DMS53 (cell line): ENCODE data around the gene CTNNBIP1.

ENCODE experiments used
- DNase-seq: peaks from one replicate; lab custom pipeline; 2025; lab: John Stamatoyannopoulos, UW

The CTNNBIP1 gene

GRCh38 chr1:9904596-9904995, 5.5 kb downstream of the CTNNBIP1 start:
- DNase-seq: no peak

- DNase-seq: no peak
These were observed 6.1 kb downstream of the CTNNBIP1 start for GRCh38 chr1:9903801-9904527.

- no peak for DNase-seq
These were observed 8.0 kb downstream of the CTNNBIP1 start for GRCh38 chr1:9902060-9902452.

- DNase-seq: no peak
These were observed 8.7 kb downstream of the CTNNBIP1 start for GRCh38 chr1:9901148-9902059.

- peak; percentile 97 for DNase-seq
These were observed 9.7 kb downstream of the CTNNBIP1 start for GRCh38 chr1:9900142-9901043.

GRCh38 chr1:9894115-9894514, 16.0 kb downstream of the CTNNBIP1 start:
- no peak for DNase-seq

- peak; percentile 62 for DNase-seq
These were observed 17.2 kb downstream of the CTNNBIP1 start for GRCh38 chr1:9892563-9893528.

GRCh38 chr1:9891207-9891606, 18.9 kb downstream of the CTNNBIP1 start:
- DNase-seq: no peak

GRCh38 chr1:9890224-9890731, 19.8 kb downstream of the CTNNBIP1 start:
- no peak for DNase-seq

GRCh38 chr1:9889411-9889810, 20.7 kb downstream of the CTNNBIP1 start:
- no peak for DNase-seq

GRCh38 chr1:9888886-9889285, 21.2 kb downstream of the CTNNBIP1 start:
- DNase-seq: no peak

- no peak for DNase-seq
These were observed 23.0 kb downstream of the CTNNBIP1 start for GRCh38 chr1:9887070-9887469.

- DNase-seq: no peak
These were observed 23.9 kb downstream of the CTNNBIP1 start for GRCh38 chr1:9886092-9886742.

- DNase-seq: no peak
These were observed 25.3 kb downstream of the CTNNBIP1 start for GRCh38 chr1:9884805-9885204.

- no peak for DNase-seq
These were observed 26.3 kb downstream of the CTNNBIP1 start for GRCh38 chr1:9883585-9884449.

GRCh38 chr1:9882945-9883303, 27.1 kb downstream of the CTNNBIP1 start:
- DNase-seq: no peak

GRCh38 chr1:9882296-9882944, 27.6 kb downstream of the CTNNBIP1 start:
- no peak for DNase-seq

- DNase-seq: no peak
These were observed 28.2 kb downstream of the CTNNBIP1 start for GRCh38 chr1:9881838-9882249.

- no peak for DNase-seq
These were observed 31.7 kb downstream of the CTNNBIP1 start for GRCh38 chr1:9878404-9878803.
